Thyroid gland (tissue), 4 donors: ENCODE measurements around the gene THTPA.

ENCODE experiments used
- POLR2A ChIP-seq, 2 donors: fragments of 450-650 bp; IDR thresholded peaks; one replicate each; pipeline ENCODE4 v1.6.1; 2017; ENCODE audit warnings: antibody characterized with exemption in 2 of 2, mild to moderate bottlenecking in 2 of 2, moderate library complexity in 1 of 2
- TF ChIP-seq, protein P1 (sequence below), 6 experiments: fragments of 200-600 bp in 3 of 6; fragments of 450-650 bp in 3 of 6; sonication (generic) in 3 of 6; IDR thresholded peaks; one replicate each; pipeline ENCODE4 v1.5.1; 2016 to 2019; ENCODE audit warnings: antibody characterized with exemption in 6 of 6, mild to moderate bottlenecking in 2 of 6, inconsistent platforms in 1 of 6, moderate library complexity in 1 of 6

DNA sequence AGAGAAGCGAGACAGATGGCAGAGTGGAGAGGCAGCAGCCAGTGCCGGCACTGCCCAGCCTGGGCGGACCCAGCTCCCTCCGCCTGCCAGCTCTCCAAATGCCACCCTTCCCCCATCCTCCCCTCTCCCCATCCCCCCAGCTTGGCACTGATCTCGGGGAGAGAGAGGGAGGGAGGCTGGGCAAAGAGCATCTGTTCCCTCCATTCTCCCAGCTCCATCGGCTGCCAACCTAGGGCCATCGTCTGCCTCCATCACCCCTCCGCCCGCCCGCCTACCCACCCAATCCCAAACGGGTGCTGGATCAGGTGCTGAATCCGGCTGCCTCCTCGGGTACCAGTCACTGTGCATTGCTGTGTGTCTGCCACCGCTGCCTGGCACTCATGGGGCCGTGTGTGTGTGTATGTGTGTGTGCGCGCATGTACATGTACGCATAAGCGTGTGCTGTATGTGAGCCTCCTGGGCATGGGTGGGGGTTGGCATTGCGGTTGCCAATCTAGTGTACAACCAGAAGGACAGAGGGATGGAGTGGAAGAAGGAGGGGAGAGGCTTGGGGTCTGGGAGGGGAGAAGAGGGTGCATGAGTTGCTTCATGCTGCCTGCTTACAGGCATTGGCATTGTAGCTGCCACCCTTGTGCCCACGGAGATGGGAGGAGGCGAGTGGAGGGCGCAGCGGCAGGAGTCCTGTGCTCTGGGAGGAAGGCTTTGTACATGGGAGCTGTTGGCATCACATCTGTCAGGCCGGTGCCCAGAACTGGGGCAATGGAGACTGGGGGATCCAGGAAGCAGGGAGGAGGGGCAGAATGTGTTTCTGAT lies 42.9 kb upstream of the THTPA start:
- TF ChIP-seq, protein P1, sequence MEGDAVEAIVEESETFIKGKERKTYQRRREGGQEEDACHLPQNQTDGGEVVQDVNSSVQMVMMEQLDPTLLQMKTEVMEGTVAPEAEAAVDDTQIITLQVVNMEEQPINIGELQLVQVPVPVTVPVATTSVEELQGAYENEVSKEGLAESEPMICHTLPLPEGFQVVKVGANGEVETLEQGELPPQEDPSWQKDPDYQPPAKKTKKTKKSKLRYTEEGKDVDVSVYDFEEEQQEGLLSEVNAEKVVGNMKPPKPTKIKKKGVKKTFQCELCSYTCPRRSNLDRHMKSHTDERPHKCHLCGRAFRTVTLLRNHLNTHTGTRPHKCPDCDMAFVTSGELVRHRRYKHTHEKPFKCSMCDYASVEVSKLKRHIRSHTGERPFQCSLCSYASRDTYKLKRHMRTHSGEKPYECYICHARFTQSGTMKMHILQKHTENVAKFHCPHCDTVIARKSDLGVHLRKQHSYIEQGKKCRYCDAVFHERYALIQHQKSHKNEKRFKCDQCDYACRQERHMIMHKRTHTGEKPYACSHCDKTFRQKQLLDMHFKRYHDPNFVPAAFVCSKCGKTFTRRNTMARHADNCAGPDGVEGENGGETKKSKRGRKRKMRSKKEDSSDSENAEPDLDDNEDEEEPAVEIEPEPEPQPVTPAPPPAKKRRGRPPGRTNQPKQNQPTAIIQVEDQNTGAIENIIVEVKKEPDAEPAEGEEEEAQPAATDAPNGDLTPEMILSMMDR (IDR thresholded peaks at IDR 0.05): no peak
- TF ChIP-seq POLR2A (IDR thresholded peaks at IDR 0.05): no peak
